IMR-90 (cell line): Measurements from ENCODE around the gene SCAANT1. TPM values are rescaled to one million over a fixed set of nuclear protein-coding genes. Genes with fewer than 3 reads are reported as not detected.

ENCODE experiments used
- ATAC-seq: fragments of 200-7000 bp; cut with Tn5 transposase; 2 replicates; pipeline ENCODE4 v1.9.1; 2020; ENCODE audit warnings: low read depth, mild to moderate bottlenecking, moderate library complexity
- BruUV-seq: library from RNA; stranded (reverse); fragments of 400-500 nt; replicated peaks from 2 replicates; lab custom pipeline; 2021; lab: Mats Ljungman, UMichigan
- CTCF ChIA-PET: fragments of 300-600 bp; formaldehyde crosslinking; extraction: SDS; loops from one replicate; lab custom pipeline; 2021; ENCODE audit warnings: antibody characterized with exemption; lab: Yijun Ruan, JAX
- POLR2A ChIA-PET: fragments of 300-600 bp; sonication (Branson Sonifier 250); formaldehyde crosslinking; loops from one replicate; lab custom pipeline; 2022; ENCODE audit warnings: antibody characterized with exemption; ENCODE audit not compliant: unreplicated experiment; lab: Charles Lee
- DNase-seq: peaks from one replicate; pipeline ENCODE4 v3.0.0; 2013
- H2AFZ ChIP-seq: replicated peaks from 2 replicates; pipeline ENCODE3; 2013; ENCODE audit warnings: low read length, mild to moderate bottlenecking; ENCODE audit not compliant: poor library complexity
- H2AK5ac ChIP-seq: 2 replicates; pipeline ENCODE4 v1.6.1; 2013; ENCODE audit warnings: low read depth, low read length, inconsistent platforms
- H2AK9ac ChIP-seq: replicated peaks from 2 replicates; pipeline ENCODE3; 2013; ENCODE audit warnings: mild to moderate bottlenecking, low read depth, low read length, moderate library complexity; ENCODE audit not compliant: poor library complexity
- H2BK120ac ChIP-seq: 2 replicates; pipeline ENCODE4 v1.6.1; 2013; ENCODE audit warnings: low read depth, low read length, inconsistent platforms
- H2BK15ac ChIP-seq: 3 replicates; pipeline ENCODE4 v1.6.1; 2013; ENCODE audit warnings: low read depth, low read length, inconsistent platforms
- H2BK20ac ChIP-seq: 2 replicates; pipeline ENCODE4 v1.6.1; 2013; ENCODE audit warnings: low read depth, mild to moderate bottlenecking, inconsistent platforms, low read length, moderate library complexity
- H2BK5ac ChIP-seq: 2 replicates; pipeline ENCODE4 v1.6.1; 2013; ENCODE audit warnings: mild to moderate bottlenecking, low read depth, low read length, inconsistent platforms; ENCODE audit not compliant: poor library complexity, severe bottlenecking
- H3K14ac ChIP-seq: replicated peaks from 2 replicates; pipeline ENCODE4 v1.6.1; 2013; ENCODE audit warnings: low read depth, low read length, inconsistent platforms
- H3K18ac ChIP-seq: 2 replicates; pipeline ENCODE4 v1.6.1; 2013; ENCODE audit warnings: low read depth, low read length, control low read depth
- H3K23ac ChIP-seq: 2 replicates; pipeline ENCODE4 v1.6.1; 2013; ENCODE audit warnings: low read depth, low read length, inconsistent platforms
- H3K27ac ChIP-seq: 2 replicates; pipeline ENCODE4 v1.5.1; 2013; ENCODE audit warnings: mild to moderate bottlenecking, control low read depth, low read length; ENCODE audit not compliant: insufficient read depth
- H3K27me3 ChIP-seq: 2 replicates; pipeline ENCODE4 v1.6.1; 2013; ENCODE audit warnings: low read length; ENCODE audit not compliant: control insufficient read depth, insufficient read depth
- H3K36me3 ChIP-seq: 2 replicates; pipeline ENCODE4 v1.6.1; 2013; ENCODE audit warnings: low read length, mixed read lengths; ENCODE audit not compliant: control insufficient read depth, insufficient read depth
- H3K4ac ChIP-seq: 2 replicates; pipeline ENCODE4 v1.6.1; 2013; ENCODE audit warnings: low read depth, low read length, inconsistent platforms
- H3K4me1 ChIP-seq: 2 replicates; pipeline ENCODE4 v1.6.1; 2013; ENCODE audit warnings: low read length, mixed read lengths; ENCODE audit not compliant: control insufficient read depth, insufficient read depth
- H3K4me2 ChIP-seq: 2 replicates; pipeline ENCODE4 v1.6.1; 2013; ENCODE audit warnings: low read depth, mild to moderate bottlenecking, control low read depth, low read length, moderate library complexity
- H3K4me3 ChIP-seq: 2 replicates; pipeline ENCODE4 v1.5.1; 2013; ENCODE audit warnings: low read depth, mild to moderate bottlenecking, control low read depth, low read length, moderate library complexity; ENCODE audit not compliant: insufficient read depth
- H3K56ac ChIP-seq: 2 replicates; pipeline ENCODE4 v1.6.1; 2013; ENCODE audit warnings: low read length, inconsistent platforms; ENCODE audit not compliant: insufficient read depth; ENCODE audit errors: extremely low read depth
- H3K79me1 ChIP-seq, 2 experiments: 2 replicates each; pipeline ENCODE4 v1.6.1; 2013; ENCODE audit warnings: low read length in 2 of 2, inconsistent platforms in 1 of 2, low read depth in 1 of 2
- H3K9ac ChIP-seq: 2 replicates; pipeline ENCODE4 v1.6.1; 2013; ENCODE audit warnings: low read depth, low read length, control low read depth
- H3K9me1 ChIP-seq: 2 replicates; pipeline ENCODE4 v1.6.1; 2013; ENCODE audit warnings: low read length, inconsistent platforms; ENCODE audit not compliant: insufficient read depth
- H3K9me3 ChIP-seq: 2 replicates; pipeline ENCODE4 v1.6.1; 2013; ENCODE audit warnings: low read length; ENCODE audit not compliant: control insufficient read depth, insufficient read depth
- H4K20me1 ChIP-seq: 2 replicates; pipeline ENCODE4 v1.6.1; 2013; ENCODE audit warnings: low read length, inconsistent platforms; ENCODE audit not compliant: insufficient read depth
- H4K5ac ChIP-seq: 2 replicates; pipeline ENCODE4 v1.6.1; 2013; ENCODE audit warnings: mild to moderate bottlenecking, low read depth, low read length, control low read depth
- H4K8ac ChIP-seq, 2 experiments: 2 replicates each; pipeline ENCODE4 v1.6.1; 2013; ENCODE audit warnings: low read depth in 2 of 2, low read length in 2 of 2, control low read depth in 1 of 2, inconsistent platforms in 1 of 2
- H4K91ac ChIP-seq: 2 replicates; pipeline ENCODE4 v1.6.1; 2013; ENCODE audit warnings: low read depth, low read length, inconsistent platforms; ENCODE audit not compliant: insufficient read depth
- BHLHE40 ChIP-seq: fragments of 150-350 bp; IDR thresholded peaks from 2 replicates; pipeline ENCODE4 v1.6.1; 2016; ENCODE audit warnings: mild to moderate bottlenecking, low read depth, low read length
- FOS ChIP-seq: fragments of 150-350 bp; IDR thresholded peaks from 2 replicates; pipeline ENCODE4 v1.6.1; 2016; ENCODE audit warnings: low read depth, low read length
- NFE2L2 ChIP-seq: fragments of 150-350 bp; IDR thresholded peaks from 2 replicates; pipeline ENCODE4 v1.6.1; 2016; ENCODE audit warnings: low read depth, mild to moderate bottlenecking, low read length
- whole genome bisulfite sequencing, 2 experiments: methylation state at CpG; one replicate each; pipeline versions ENCODE4 v1.1.5 to v1.1.7; 2013; ENCODE audit warnings: missing lambda C conversion rate in 2 of 2; ENCODE audit not compliant: insufficient read length in 1 of 2; ENCODE audit errors: extremely low coverage in 2 of 2; 5-methylcytosine and 5-hydroxymethylcytosine counted together
- dilution Hi-C: fragments of 300-500 bp; cut with HindIII; formaldehyde crosslinking; loops from one replicate; pipeline ENCODE4 v1.14.3; 2018; ENCODE audit warnings: low sequenced_read_pairs; ENCODE audit not compliant: unreplicated experiment
- in situ Hi-C: fragments of 300-500 bp; cut with MboI; formaldehyde crosslinking; loops from 3 replicates; pipeline ENCODE4 v1.14.3; 2019; ENCODE audit warnings: low sequenced_read_pairs, inconsistent platforms, mixed read lengths
- intact Hi-C: fragments of 100-400 bp; cut with micrococcal nuclease; formaldehyde crosslinking; loops from 2 replicates; pipeline ENCODE4 v1.10.0; 2022
- polyA plus RNA-seq, 3 experiments: library from polyadenylated mRNA; depleted of rRNA; stranded (reverse); fragments of >200 nt; gene quantifications; 2 replicates each; pipeline ENCODE4 v1.2.3, GENCODE V29; 2012; ENCODE audit warnings: low replicate concordance in 1 of 3
- total RNA-seq: library from RNA; depleted of rRNA; stranded (reverse); fragments of >200 nt; gene quantifications from 2 replicates; pipeline ENCODE4 v1.2.3, GENCODE V29; 2012
- TF ChIP-seq, protein P1 (sequence below): conservative IDR thresholded peaks from 2 replicates; pipeline ENCODE4 v1.5.1; 2012; ENCODE audit warnings: mild to moderate bottlenecking, low read depth, low read length, improper control_type of control experiment

The SCAANT1 gene
- total and polyA plus RNA-seq, 2 of the 4 experiments (the other 2 are of a cell fraction): not detected

GRCh38 chr3:63870615-63871005, 41.6 kb downstream of the SCAANT1 start:
- no peak overlapping the region for H3K4ac ChIP-seq
- H4K91ac ChIP-seq: no peak overlapping the region
- no CpG with 5 or more reads among the region's 2 CpGs for WGBS, 2 experiments
- H2AFZ ChIP-seq: no peak overlapping the region
- no peak overlapping the region for H2AK5ac ChIP-seq
- TF ChIP-seq, protein P1, sequence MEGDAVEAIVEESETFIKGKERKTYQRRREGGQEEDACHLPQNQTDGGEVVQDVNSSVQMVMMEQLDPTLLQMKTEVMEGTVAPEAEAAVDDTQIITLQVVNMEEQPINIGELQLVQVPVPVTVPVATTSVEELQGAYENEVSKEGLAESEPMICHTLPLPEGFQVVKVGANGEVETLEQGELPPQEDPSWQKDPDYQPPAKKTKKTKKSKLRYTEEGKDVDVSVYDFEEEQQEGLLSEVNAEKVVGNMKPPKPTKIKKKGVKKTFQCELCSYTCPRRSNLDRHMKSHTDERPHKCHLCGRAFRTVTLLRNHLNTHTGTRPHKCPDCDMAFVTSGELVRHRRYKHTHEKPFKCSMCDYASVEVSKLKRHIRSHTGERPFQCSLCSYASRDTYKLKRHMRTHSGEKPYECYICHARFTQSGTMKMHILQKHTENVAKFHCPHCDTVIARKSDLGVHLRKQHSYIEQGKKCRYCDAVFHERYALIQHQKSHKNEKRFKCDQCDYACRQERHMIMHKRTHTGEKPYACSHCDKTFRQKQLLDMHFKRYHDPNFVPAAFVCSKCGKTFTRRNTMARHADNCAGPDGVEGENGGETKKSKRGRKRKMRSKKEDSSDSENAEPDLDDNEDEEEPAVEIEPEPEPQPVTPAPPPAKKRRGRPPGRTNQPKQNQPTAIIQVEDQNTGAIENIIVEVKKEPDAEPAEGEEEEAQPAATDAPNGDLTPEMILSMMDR: no peak
- no peak for TF ChIP-seq NFE2L2
- no peak for TF ChIP-seq FOS
- TF ChIP-seq BHLHE40: no peak
- no peak overlapping the region for H3K23ac ChIP-seq
- no peak overlapping the region for H2BK20ac ChIP-seq
- CTCF ChIA-PET: interaction anchor here (0.6 to 0.9 kb wide), 3 partner anchors 28 to 1511 kb away, joined by 3 to 5 read pairs (median 3); no protein-coding TSS in a partner anchor
- H2BK120ac ChIP-seq: no peak overlapping the region
- no peak overlapping the region for H3K18ac ChIP-seq
- no peak overlapping the region for H3K14ac ChIP-seq
- peaks cover 3% of the 10 kb centered on the region for H3K4me1 ChIP-seq
- dilution Hi-C loops: no loop called here
- no peak overlapping the region for H3K9ac ChIP-seq
- H2AK9ac ChIP-seq: no peak overlapping the region
- H3K27ac ChIP-seq: no peak overlapping the region
- H3K9me3 ChIP-seq: no peaks in the 10 kb centered on the region
- H4K8ac ChIP-seq: no peak overlapping the region
- ATAC-seq (no peak), DNase-seq (no peak)
- H3K4me2 ChIP-seq: no peak overlapping the region
- POLR2A ChIA-PET: no interaction called here
- in situ Hi-C loops: no loop called here
- no peak overlapping the region for H3K56ac ChIP-seq
- H4K20me1 ChIP-seq: peaks cover 31% of the 10 kb centered on the region; the same call in 1 of the 2 replicates
- H3K27me3 ChIP-seq: no peaks in the 10 kb centered on the region
- peaks cover 6% of the 10 kb centered on the region for H3K9me1 ChIP-seq
- H3K36me3 ChIP-seq: no peaks in the 10 kb centered on the region; the same call in 1 of the 2 replicates
- no peak overlapping the region for H2BK5ac ChIP-seq
- intact Hi-C loops: no loop called here
- H2BK15ac ChIP-seq: no peak overlapping the region
- H4K5ac ChIP-seq: no peak overlapping the region
- no peak overlapping the region for H3K4me3 ChIP-seq
- BruUV-seq: no TSS peak
- peaks cover 46 to 74% of the 10 kb centered on the region in 2 experiments for H3K79me1 ChIP-seq
